ENCODE measurements around the gene OXCT1.
"Not testable (repeated sequence)": the region's sequence is repeated elsewhere in the genome, so short reads cannot be mapped to it uniquely, and the experiment has no call there.

Gene OXCT1

GRCh38 chr5:41856644-41857491 lies 13.4 kb downstream of the OXCT1 start:
- peak; percentile 88 for DNase-seq (ENCODE audit: low read depth)
- peak; percentile 76 for TF ChIP-seq CTCF (conservative IDR thresholded peaks at IDR 0.05; ENCODE audit: low read depth, low read length)
- no peak overlapping the region for H3K4me3 ChIP-seq (ENCODE audit: low read depth, low read length)

- no peak overlapping the region for H3K4me3 ChIP-seq (ENCODE audit: low read depth, low read length)
- no peak for TF ChIP-seq CTCF (conservative IDR thresholded peaks at IDR 0.05; ENCODE audit: low read depth, low read length)
Observed at GRCh38 chr5:41852293-41852692, 17.9 kb downstream of the OXCT1 start.

GRCh38 chr5:41851116-41851515 lies 19.1 kb downstream of the OXCT1 start:
- no peak overlapping the region for H3K4me3 ChIP-seq (ENCODE audit: low read depth, low read length)
- no peak for DNase-seq (ENCODE audit: low read depth)
- TF ChIP-seq CTCF (conservative IDR thresholded peaks at IDR 0.05; ENCODE audit: low read depth, low read length): no peak

More at GRCh38 chr5:41852293-41852692, 17.9 kb downstream of the OXCT1 start:
- DNase-seq (ENCODE audit: low read depth): no peak

- DNase-seq (ENCODE audit: low read depth): no peak
- TF ChIP-seq CTCF (conservative IDR thresholded peaks at IDR 0.05; ENCODE audit: low read depth, low read length): no peak
- H3K4me3 ChIP-seq (ENCODE audit: low read depth, low read length): no peak overlapping the region
Observed at GRCh38 chr5:41848983-41849382, 21.2 kb downstream of the OXCT1 start.

GRCh38 chr5:41845751-41846150 lies 24.5 kb downstream of the OXCT1 start:
- H3K4me3 ChIP-seq (ENCODE audit: low read depth, low read length); DNase-seq (ENCODE audit: low read depth): not testable (repeated sequence)

GRCh38 chr5:41844502-41844901 lies 25.7 kb downstream of the OXCT1 start:
- no peak for TF ChIP-seq CTCF (conservative IDR thresholded peaks at IDR 0.05; ENCODE audit: low read depth, low read length)
- no peak for DNase-seq (ENCODE audit: low read depth)
- no peak overlapping the region for H3K4me3 ChIP-seq (ENCODE audit: low read depth, low read length)

GRCh38 chr5:41843456-41844370 lies 26.5 kb downstream of the OXCT1 start:
- DNase-seq (ENCODE audit: low read depth): peak; percentile 84
- H3K4me3 ChIP-seq (ENCODE audit: low read depth, low read length): no peak overlapping the region
- peak; percentile 79 for TF ChIP-seq CTCF (conservative IDR thresholded peaks at IDR 0.05; ENCODE audit: low read depth, low read length)
